HG02885 (cell line): ENCODE results near the gene RFPL4A.

ENCODE experiments used
- ATAC-seq: cut with Tn5 transposase; IDR thresholded peaks from one replicate; pipeline ENCODE4 v1.9.1; 2021; ENCODE audit warnings: mild to moderate bottlenecking; ENCODE audit not compliant: unreplicated experiment, poor library complexity

RFPL4A gene

GRCh38 chr19:55801416-55801815 is 42.5 kb downstream of the RFPL4A start:
- no peak for ATAC-seq

- ATAC-seq: no peak
These were observed 43.4 kb downstream of the RFPL4A start for GRCh38 chr19:55802281-55802680.

GRCh38 chr19:55809381-55810058 is 50.6 kb downstream of the RFPL4A start:
- no peak for ATAC-seq

- no peak for ATAC-seq
These were observed 52.4 kb downstream of the RFPL4A start for GRCh38 chr19:55811340-55811739.

- ATAC-seq: no peak
These were observed 53.6 kb downstream of the RFPL4A start for GRCh38 chr19:55812449-55812848.
